Measurements from ENCODE around the gene PHLDB2.

DNA sequence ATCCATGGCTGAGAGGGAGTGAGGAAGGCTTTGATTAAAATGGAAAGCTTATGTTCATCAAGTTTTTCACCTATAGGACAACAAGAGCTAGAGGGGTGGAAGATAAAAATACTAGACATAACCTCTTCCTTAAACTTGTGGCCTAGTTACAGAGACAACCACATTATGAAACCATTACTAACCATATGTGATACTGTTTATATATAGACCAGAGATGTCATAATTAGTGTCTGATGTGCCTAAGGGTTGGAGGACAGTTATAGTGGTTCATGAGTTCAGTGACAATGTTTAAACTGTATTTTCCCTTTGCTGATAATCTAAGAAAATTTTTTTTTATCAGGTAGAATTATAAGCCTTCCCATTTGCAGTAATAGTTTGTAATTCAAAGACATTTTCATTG is 23.7 kb downstream of the PHLDB2 start:
- TF ChIP-seq EP300 (IDR thresholded peaks at IDR 0.05) (no peak), POLR2A (IDR thresholded peaks at IDR 0.05; ENCODE audit: low read depth) (no peak), POLR2AphosphoS5 (IDR thresholded peaks at IDR 0.05) (no peak)
- TF ChIP-seq, protein P1, sequence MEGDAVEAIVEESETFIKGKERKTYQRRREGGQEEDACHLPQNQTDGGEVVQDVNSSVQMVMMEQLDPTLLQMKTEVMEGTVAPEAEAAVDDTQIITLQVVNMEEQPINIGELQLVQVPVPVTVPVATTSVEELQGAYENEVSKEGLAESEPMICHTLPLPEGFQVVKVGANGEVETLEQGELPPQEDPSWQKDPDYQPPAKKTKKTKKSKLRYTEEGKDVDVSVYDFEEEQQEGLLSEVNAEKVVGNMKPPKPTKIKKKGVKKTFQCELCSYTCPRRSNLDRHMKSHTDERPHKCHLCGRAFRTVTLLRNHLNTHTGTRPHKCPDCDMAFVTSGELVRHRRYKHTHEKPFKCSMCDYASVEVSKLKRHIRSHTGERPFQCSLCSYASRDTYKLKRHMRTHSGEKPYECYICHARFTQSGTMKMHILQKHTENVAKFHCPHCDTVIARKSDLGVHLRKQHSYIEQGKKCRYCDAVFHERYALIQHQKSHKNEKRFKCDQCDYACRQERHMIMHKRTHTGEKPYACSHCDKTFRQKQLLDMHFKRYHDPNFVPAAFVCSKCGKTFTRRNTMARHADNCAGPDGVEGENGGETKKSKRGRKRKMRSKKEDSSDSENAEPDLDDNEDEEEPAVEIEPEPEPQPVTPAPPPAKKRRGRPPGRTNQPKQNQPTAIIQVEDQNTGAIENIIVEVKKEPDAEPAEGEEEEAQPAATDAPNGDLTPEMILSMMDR (IDR thresholded peaks at IDR 0.05): no peak

Data from esophagus muscularis mucosa (tissue), 4 donors.